ENCODE data around the gene CMBL. TPM values are rescaled to one million over a fixed set of nuclear protein-coding genes. Genes with fewer than 3 reads are reported as not detected.

Gene CMBL
- total and polyA plus RNA-seq, 9 donors: 24.1 to 89.7 (median 74.4) TPM

DNA sequence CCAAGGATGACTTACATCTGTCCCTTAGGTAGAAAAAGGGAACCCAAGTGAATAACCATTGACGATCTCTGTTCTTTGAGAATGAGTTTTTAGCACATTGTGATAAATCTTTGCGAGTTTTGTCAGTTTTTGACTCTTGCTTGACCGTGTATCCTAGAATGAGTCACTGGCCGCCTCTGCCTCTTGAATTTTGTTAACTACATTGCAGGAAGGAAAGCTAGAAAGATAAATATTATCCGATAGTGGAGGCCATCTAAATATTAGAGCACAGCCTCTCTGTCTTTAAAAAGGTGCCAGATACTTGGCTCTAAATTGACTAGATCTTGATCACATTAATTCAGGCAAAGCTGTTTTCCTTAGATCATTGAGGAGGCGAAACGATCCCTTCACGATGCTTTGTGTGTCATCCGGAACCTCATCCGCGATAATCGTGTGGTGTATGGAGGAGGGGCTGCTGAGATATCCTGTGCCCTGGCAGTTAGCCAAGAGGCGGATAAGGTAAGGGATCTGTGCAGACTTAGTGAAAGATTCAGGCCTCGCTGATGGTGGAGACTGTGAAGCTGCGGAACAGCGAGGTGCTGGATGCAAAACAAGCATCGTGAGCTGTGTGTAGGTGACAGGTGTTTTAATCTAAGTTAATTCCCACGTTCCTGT, 45.5 kb downstream of the CMBL start:
- WGBS (ENCODE audit: insufficient coverage): 44% methylated on average over 9 of the region's 18 CpGs
- no peak for DNase-seq
- Histone ChIP-seq H3K36me3 (ENCODE audit: control insufficient read depth, insufficient read depth, low read length) (peaks cover 62% of the 10 kb centered on the region), H3K27ac (ENCODE audit: low read length) (no peak overlapping the region), H3K9me3 (replicated peaks; ENCODE audit: control insufficient read depth, low read depth, low read length) (no peaks in the 10 kb centered on the region), H3K4me3 (ENCODE audit: low read length) (no peak overlapping the region), H3K27me3 (ENCODE audit: control insufficient read depth, insufficient read depth, low read length) (no peaks in the 10 kb centered on the region), H3K4me1 (ENCODE audit: control insufficient read depth, insufficient read depth, low read length) (no peaks in the 10 kb centered on the region)

DNA sequence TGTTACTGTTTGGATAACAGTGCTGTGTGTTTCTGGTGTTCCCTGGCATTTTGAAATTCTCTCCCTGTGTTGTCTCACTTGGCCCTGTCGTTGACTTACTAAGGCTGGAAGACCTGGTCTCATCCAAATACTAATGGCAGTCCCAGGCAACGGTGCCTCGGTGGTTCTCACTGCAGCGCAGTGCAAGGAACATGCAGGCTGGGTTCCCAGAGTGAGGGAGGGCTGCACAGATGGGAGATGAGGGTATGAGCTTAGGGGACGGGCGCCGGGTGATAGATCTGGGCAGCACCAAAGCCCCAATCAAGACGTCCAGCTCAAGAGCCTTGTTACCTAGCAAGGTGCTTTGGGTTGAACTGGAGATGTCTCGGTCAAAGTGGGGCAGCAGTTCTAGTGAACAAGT, 46.6 kb downstream of the CMBL start:
- Histone ChIP-seq H3K9me3 (replicated peaks; ENCODE audit: control insufficient read depth, low read depth, low read length) (no peaks in the 10 kb centered on the region), H3K4me3 (ENCODE audit: low read length) (no peak overlapping the region), H3K4me1 (ENCODE audit: control insufficient read depth, insufficient read depth, low read length) (no peaks in the 10 kb centered on the region), H3K36me3 (ENCODE audit: control insufficient read depth, insufficient read depth, low read length) (peaks cover 72% of the 10 kb centered on the region), H3K27me3 (ENCODE audit: control insufficient read depth, insufficient read depth, low read length) (no peaks in the 10 kb centered on the region), H3K27ac (ENCODE audit: low read length) (no peak overlapping the region)
- 96% methylated on average over 8 of the region's 9 CpGs for WGBS (ENCODE audit: insufficient coverage)
- DNase-seq: no peak

DNA sequence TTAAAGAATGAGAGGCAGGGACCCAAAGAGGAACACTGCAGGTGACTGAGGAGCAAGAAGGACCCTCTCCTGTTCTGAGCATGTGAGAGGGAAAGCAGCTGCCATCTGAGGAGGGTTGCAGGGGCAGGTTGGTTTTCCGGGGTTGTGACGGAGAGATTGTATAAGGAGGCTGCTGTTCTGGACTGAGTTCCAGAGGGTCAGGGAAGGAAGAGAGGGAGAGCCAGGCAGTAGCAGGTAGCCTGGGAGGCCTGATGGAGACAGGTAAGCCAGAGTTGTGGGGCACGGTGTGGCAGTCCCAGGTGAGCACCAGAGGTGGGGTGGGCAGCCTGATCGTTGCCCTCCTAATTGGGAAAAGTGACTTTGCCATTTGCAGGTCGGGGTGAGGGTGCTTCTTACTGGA, 47.8 kb downstream of the CMBL start:
- Histone ChIP-seq H3K4me3 (ENCODE audit: low read length) (no peak overlapping the region), H3K36me3 (ENCODE audit: control insufficient read depth, insufficient read depth, low read length) (peaks cover 74% of the 10 kb centered on the region), H3K9me3 (replicated peaks; ENCODE audit: control insufficient read depth, low read depth, low read length) (no peaks in the 10 kb centered on the region), H3K27ac (ENCODE audit: low read length) (no peak overlapping the region), H3K27me3 (ENCODE audit: control insufficient read depth, insufficient read depth, low read length) (no peaks in the 10 kb centered on the region), H3K4me1 (ENCODE audit: control insufficient read depth, insufficient read depth, low read length) (no peaks in the 10 kb centered on the region)
- 93% methylated on average over 4 of the region's 5 CpGs for WGBS (ENCODE audit: insufficient coverage)
- DNase-seq: no peak

DNA sequence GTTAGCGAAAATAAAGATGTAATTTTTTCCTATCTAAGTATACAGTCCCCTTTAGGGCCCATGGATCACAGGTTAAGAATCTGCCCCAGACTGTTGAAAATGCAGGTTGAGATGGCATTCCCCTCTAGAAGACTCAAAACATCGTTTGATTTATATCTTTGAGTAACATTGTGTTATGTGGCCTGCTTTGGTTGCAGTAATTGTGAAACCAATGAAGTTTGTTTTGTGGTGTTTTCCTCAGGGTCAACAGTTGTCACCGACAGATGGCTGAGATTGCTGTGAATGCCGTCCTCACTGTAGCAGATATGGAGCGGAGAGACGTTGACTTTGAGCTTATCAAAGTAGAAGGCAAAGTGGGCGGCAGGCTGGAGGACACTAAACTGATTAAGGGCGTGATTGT, 49.8 kb downstream of the CMBL start:
- Histone ChIP-seq H3K27me3 (ENCODE audit: control insufficient read depth, insufficient read depth, low read length) (no peaks in the 10 kb centered on the region), H3K9me3 (replicated peaks; ENCODE audit: control insufficient read depth, low read depth, low read length) (no peaks in the 10 kb centered on the region), H3K27ac (ENCODE audit: low read length) (no peak overlapping the region), H3K4me1 (ENCODE audit: control insufficient read depth, insufficient read depth, low read length) (no peaks in the 10 kb centered on the region), H3K4me3 (ENCODE audit: low read length) (no peak overlapping the region), H3K36me3 (ENCODE audit: control insufficient read depth, insufficient read depth, low read length) (peaks cover 62% of the 10 kb centered on the region)
- 88% methylated on average over 5 of the region's 8 CpGs for WGBS (ENCODE audit: insufficient coverage)
- no peak for DNase-seq

GRCh38 chr5:10254686-10255085, 53.0 kb downstream of the CMBL start:
- H3K36me3 ChIP-seq (ENCODE audit: control insufficient read depth, insufficient read depth, low read length): peaks cover 42% of the 10 kb centered on the region

GRCh38 chr5:10253390-10253789, 54.3 kb downstream of the CMBL start:
- Histone ChIP-seq H3K4me3 (ENCODE audit: low read length) (no peak overlapping the region), H3K27me3 (ENCODE audit: control insufficient read depth, insufficient read depth, low read length) (no peaks in the 10 kb centered on the region), H3K9me3 (replicated peaks; ENCODE audit: control insufficient read depth, low read depth, low read length) (no peaks in the 10 kb centered on the region), H3K27ac (ENCODE audit: low read length) (no peak overlapping the region), H3K4me1 (ENCODE audit: control insufficient read depth, insufficient read depth, low read length) (peaks cover 19% of the 10 kb centered on the region), H3K36me3 (ENCODE audit: control insufficient read depth, insufficient read depth, low read length) (peaks cover 29% of the 10 kb centered on the region)
- 88% methylated on average over 2 of the region's 3 CpGs for WGBS (ENCODE audit: insufficient coverage)
- no peak for DNase-seq

More at GRCh38 chr5:10254686-10255085, 53.0 kb downstream of the CMBL start:
- 0% methylated on average over 1 of the region's 2 CpGs for WGBS (ENCODE audit: insufficient coverage)
- Histone ChIP-seq H3K4me3 (ENCODE audit: low read length) (no peak overlapping the region), H3K9me3 (replicated peaks; ENCODE audit: control insufficient read depth, low read depth, low read length) (no peaks in the 10 kb centered on the region), H3K27me3 (ENCODE audit: control insufficient read depth, insufficient read depth, low read length) (no peaks in the 10 kb centered on the region), H3K4me1 (ENCODE audit: control insufficient read depth, insufficient read depth, low read length) (peaks cover 12% of the 10 kb centered on the region), H3K27ac (ENCODE audit: low read length) (no peak overlapping the region)
- DNase-seq: no peak

DNA sequence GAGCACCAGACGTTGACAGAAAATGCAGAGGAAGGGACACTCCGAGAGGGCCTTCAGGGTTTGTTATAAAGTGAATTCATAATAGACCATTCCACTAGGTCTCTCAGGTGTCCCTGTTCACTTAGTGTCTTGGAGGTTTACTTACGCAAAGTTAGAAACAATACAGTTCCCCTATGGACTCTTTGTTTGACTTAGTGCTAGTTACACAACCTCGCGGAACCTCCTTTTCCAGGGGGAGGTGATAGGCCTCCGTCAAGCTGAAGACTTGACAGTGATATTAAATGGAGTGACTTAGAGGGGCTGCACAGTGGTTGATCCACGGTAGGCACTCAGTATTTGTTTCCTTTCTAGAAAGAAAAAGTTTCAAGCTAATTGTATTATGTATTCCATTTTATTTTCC, 56.3 kb downstream of the CMBL start:
- no peaks in the 10 kb centered on the region for H3K27me3 ChIP-seq (ENCODE audit: control insufficient read depth, insufficient read depth, low read length)
- WGBS (ENCODE audit: insufficient coverage): 20% methylated on average over 1 of the region's 7 CpGs
- H3K9me3 ChIP-seq (replicated peaks; ENCODE audit: control insufficient read depth, low read depth, low read length): no peaks in the 10 kb centered on the region
- no peak overlapping the region for H3K27ac ChIP-seq (ENCODE audit: low read length)
- peaks cover 20% of the 10 kb centered on the region for H3K4me1 ChIP-seq (ENCODE audit: control insufficient read depth, insufficient read depth, low read length)
- no peak for DNase-seq
- peak overlapping the region; percentile 97 for H3K4me3 ChIP-seq (ENCODE audit: low read length)
- peaks cover 17% of the 10 kb centered on the region for H3K36me3 ChIP-seq (ENCODE audit: control insufficient read depth, insufficient read depth, low read length)

DNA sequence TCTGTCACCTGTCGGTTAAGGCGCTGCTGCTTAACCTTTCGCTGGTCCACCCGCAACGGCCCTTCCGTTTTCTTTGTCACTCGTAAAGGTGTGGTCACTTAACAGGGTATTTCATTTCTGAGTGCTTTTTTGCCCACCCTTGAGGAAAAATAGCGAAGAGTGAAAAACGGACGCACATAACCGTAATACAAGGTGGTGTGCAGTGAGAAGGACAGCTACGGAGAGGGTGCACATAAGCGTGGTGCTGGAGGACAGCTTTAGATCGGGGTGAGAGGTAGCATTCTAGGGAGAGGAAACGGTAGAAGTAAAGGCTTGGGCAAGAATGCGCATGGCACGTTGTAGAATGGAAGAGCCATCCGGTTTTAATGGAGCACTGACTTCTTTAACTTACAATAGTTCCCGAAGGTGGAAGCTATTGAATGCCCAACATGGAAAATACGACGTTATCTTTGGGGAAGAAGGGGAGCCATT, 56.9 kb downstream of the CMBL start:
- no peaks in the 10 kb centered on the region for H3K27me3 ChIP-seq (ENCODE audit: control insufficient read depth, insufficient read depth, low read length)
- WGBS (ENCODE audit: insufficient coverage): 1% methylated on average over 20 of the region's 21 CpGs
- no peak overlapping the region for H3K27ac ChIP-seq (ENCODE audit: low read length)
- H3K4me1 ChIP-seq (ENCODE audit: control insufficient read depth, insufficient read depth, low read length): peaks cover 20% of the 10 kb centered on the region
- H3K36me3 ChIP-seq (ENCODE audit: control insufficient read depth, insufficient read depth, low read length): peaks cover 12% of the 10 kb centered on the region
- H3K4me3 ChIP-seq (ENCODE audit: low read length): peak overlapping the region; percentile 97
- no peaks in the 10 kb centered on the region for H3K9me3 ChIP-seq (replicated peaks; ENCODE audit: control insufficient read depth, low read depth, low read length)
- peak; percentile 25 for DNase-seq

DNA sequence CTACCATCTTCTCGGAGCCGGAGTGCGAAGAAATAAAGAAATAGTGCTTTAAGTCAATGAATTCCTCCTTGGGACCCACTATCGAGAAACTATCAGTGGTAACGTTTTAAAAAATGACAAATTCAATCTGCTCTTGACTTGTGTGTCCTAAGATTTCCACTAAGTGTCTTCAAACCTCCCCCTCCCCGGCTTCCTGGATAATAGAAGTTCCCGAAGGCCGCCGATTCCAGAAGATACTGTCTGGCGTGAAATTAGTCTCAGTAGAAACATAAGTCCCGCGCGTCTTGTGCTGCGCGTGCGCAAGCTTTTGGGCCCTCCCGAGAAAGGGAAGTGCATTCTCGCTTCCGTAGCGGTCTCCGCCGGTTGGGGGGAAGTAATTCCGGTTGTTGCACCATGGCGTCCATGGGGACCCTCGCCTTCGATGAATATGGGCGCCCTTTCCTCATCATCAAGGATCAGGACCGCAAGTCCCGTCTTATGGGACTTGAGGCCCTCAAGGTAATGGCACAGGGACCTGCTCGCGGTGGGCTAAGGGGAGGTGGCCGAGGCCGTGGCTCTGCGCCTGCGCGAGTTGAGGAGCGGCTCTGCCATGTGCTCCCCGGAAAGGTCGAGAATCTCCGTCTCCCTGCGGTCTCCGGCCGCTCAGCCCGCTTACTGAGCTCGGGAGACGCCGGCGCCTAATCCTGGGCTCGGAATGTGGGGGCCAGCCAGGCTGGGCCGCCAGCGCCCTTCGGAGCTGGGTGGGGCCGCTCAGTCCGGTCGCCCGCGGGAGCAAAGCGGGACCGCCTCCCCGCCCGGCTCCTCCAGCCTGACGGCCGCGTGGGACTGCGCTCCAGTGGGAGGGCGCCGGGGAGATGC, 57.5 kb downstream of the CMBL start, which contains the start of gene CCT5:
CCT5 (plus strand) TSS at position 333 of the 858 bp plus-strand sequence; CDS start at position 394, 61 bp downstream.
- no peaks in the 10 kb centered on the region for H3K9me3 ChIP-seq (replicated peaks; ENCODE audit: control insufficient read depth, low read depth, low read length)
- peak within 1 kb of the TSS; percentile 95 for H3K27ac ChIP-seq (ENCODE audit: low read length)
- WGBS (ENCODE audit: insufficient coverage): 0% methylated on average over 58 of the region's 67 CpGs
- peak within 1 kb of the TSS; percentile 97 for H3K4me3 ChIP-seq (ENCODE audit: low read length)
- H3K36me3 ChIP-seq (ENCODE audit: control insufficient read depth, insufficient read depth, low read length): peaks cover 7% of the 10 kb centered on the region
- H3K4me1 ChIP-seq (ENCODE audit: control insufficient read depth, insufficient read depth, low read length): peaks cover 20% of the 10 kb centered on the region
- H3K27me3 ChIP-seq (ENCODE audit: control insufficient read depth, insufficient read depth, low read length): no peaks in the 10 kb centered on the region
- DNase-seq: peak; percentile 99

All from muscle of leg (tissue), 11 donors.